ENCODE results near the gene GPLD1.

Gene GPLD1

DNA sequence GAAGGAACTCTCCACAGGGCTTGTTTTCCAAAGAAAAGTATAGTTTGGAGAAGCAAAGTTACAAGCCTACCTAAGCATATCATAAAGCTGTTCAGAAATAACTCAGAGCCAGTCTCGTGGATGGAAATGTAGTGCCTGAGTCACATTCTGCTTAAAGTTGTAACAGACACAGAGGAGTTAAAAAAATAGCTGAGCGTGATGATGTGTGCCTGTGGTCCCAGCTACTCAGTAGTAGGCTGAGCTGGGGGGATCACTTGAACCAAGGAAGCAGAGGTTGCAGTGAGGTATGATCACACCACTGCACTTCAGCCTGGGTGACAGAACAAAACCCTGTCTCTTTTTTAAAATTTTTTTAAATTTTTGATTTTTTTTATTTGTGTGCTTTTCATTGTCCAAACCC, 12.0 kb upstream of the GPLD1 start:
- no peak for DNase-seq (ENCODE audit: low read depth)

DNA sequence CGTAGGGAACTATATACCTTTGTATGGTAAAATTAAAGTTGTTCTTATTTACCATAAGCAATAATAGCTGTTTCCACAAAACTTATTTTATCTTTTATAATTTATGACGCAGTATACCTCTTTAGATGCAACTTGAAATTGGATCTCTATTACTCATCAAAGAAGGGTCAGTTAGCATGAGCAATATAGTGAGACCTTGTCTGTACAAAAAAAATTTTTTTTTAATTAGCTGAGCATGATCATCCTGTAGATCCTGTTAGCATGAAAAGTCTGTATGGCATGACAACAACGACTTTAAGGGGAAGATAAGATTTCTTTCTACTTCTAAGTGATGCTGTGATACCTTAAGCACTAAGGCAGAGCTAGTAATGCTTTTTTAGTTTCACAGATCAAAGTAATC, 11.3 kb upstream of the GPLD1 start:
- DNase-seq (ENCODE audit: low read depth) = no peak

DNA sequence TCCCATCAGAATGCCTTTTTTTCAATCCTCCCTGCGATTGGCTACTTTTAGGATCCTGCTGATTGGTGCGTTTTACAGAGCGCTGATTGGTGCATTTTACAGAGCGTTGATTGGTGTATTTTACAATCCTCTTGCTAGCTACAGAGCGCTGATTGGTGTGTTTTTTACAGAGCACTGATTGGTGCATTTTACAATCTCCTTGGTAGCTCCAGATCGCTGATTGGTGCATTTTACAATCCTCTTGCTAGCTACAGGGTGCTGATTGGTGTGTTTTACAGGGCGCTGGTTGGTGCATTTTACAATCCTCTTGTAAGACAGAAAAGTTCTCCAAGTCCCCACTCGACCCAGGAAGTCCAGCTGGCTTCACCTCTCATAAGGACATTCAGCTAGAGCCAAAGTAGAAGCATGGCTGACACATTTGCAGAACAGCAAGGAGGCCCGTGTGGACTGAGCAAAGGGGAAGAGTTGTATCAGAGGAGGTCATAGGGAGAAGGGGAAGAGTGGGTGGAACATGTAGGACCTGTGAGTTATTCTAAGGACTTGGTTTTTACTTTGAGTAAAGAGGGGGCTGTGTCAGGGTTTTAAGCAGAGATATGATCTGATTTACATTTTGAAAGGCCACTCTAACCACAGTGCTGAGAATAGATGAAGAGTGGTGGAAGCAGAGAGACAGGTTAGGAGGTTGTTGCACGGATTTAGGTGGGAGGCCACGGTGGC, 8.0 kb upstream of the GPLD1 start:
- no peak for DNase-seq (ENCODE audit: low read depth)

DNA sequence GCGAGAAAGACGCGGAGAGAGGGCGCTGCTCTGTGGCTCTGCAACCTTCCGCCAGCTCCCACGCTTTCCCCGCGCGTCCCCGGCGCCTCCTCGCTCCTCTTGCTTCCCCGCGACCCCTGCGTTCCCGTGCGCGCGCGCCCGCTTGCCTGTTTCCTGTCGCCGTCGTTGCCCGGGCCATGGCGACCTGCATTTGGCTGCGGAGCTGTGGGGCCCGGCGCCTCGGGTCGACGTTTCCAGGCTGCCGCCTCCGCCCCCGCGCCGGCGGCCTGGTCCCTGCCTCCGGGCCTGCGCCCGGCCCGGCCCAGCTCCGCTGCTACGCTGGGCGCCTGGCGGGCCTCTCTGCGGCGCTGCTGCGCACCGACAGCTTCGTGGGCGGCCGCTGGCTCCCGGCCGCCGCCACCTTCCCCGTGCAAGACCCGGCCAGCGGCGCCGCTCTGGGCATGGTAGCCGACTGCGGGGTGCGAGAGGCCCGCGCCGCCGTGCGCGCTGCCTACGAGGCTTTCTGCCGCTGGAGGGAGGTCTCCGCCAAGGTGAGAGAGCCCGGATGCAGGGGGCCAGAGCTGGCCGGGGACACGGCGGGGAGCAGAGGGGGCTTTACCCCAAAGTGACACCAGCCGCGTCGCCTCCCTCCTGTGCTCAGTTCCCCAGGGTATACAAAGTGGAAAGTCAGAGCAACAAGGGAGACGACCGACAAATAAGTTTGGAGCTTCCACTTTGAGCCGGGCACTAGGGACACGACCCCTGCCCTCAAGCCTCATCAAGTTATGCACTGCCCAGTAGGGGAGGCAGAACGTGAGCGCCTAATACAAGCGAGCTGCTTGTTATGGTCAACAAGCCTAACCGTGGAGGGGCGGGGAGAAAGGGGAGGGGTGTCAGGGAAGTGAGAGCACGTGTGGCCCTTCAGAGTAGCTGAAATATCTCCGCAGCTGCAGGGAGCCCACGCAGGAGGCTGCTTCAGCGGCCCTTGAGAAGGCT, 5.7 kb upstream of the GPLD1 start, which contains the start of gene ALDH5A1:
Gene ALDH5A1, plus strand, starts transcription at position 149 of the 975 bp plus-strand sequence. Its CDS starts 28 bp downstream, at position 177.
- DNase-seq (ENCODE audit: low read depth) = peak; percentile 72

DNA sequence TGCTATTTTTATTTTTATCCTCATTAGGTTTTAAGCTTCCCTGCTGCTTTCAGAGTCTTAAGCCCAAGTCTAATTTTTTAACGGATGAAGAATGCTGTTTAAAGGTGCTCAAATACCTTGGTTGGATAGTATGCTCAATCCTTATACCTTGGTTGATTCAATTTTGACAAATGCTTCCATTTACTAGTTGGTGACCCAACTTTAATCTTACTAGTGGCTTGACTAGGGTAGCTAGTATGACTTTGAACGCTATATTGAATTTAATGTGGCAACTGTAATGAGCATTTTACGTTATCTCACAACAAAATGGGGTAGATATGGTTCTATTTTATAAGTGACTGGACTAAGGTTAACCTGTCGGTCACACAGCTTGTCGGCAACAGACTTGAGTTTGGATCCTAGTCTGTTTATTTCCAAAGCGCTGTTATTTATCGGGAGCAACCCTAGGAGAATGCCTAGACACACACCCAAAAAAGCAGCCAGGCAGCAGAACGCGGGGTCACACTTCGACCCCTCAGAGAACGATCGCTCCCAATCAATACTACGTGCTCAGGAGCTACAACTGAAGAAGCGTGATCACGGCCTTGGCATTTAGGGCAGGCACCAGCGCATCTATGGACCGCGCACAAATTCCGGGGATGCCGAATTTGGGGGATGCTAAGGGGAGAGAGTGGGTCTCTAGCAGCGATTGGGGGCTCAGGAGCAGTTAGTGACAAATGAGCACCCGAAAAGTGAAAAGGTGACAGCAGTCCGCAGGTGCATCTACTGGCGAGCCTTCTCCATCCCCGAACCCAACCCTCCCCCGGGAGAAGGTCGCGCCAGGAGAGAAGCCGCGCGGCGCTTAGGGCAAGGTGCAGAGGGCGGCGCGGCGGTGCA, 4.8 kb upstream of the GPLD1 start:
- no peak for DNase-seq (ENCODE audit: low read depth)

DNA sequence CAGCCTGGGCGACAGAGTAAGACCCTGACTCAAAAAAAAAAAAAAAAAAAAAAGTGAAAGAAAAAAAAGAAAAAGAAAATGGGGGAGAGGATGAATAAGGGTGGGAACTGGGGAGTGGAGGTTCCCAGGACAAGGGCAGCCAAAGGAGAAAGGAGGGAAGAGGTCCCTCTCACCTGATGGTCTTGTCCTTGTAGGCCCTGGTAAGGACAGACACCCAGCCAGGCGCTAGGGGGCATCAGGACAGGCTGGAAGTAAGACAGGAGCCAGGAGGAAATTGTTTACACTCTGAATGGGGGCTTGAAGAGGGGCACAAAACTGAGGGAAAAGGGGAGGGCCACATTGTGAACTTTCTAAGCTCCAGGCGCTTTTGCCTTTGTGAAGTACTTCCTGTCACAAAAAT, 3.1 kb upstream of the GPLD1 start:
- no peak for DNase-seq (ENCODE audit: low read depth)

DNA sequence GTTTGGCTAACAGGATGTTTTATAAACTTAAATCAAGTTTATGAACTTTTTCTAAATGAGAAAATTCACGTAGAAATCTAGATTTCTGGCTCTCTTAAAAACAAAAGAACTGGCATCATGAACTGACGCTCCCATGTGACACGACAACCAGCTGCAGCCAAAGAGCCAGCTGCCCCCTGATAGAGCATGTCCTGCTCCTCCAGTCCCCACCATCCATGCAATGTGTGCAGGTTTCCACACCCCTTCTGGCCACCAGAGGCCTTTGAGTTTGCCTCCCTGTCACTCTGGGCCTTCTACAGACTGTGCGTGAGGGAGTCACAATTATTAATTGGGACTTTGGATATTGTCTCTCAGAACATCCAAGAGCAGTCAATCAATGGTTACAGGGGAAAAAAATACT, 1.6 kb upstream of the GPLD1 start:
- no peak for DNase-seq (ENCODE audit: low read depth)

DNA sequence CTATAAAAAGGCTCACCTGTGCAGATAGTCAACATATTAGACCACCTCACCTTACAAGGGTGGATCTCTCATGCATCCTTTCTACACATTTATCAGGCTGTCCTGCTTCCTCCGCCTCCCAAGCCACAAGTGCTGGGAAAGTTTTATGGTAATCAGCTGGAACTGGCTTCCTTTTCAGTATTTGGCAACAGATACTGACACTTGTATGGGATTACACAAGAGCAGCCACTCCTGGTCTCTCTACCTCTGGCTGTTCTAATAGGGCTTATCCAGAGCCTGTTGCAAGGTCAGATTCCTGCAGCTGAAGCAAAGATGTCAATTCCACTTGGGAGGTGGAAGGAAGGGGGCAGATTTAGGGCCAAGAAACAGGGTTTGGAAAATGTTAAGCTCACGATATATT, 503 bp upstream of the GPLD1 start:
- DNase-seq (ENCODE audit: low read depth) = no peak

DNA sequence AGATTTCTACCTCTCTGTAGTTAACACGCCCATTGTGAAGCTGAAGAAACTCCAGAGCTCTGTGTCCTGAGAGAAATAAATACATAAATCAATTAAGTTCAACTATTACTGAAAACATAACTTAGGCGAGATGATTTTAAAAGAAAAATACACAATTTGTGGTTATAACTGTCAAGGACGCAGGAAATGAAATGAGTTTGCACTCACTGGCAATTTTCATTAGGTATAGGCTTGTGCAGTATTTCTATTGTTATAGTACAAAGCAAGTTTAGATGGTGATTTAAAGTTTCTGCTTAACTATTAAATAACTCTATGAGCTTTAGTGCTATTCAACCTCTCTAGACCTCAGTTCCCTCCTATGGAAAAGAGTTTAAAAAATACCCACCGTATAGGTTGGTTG, 3.3 kb downstream of the GPLD1 start:
- no peak for DNase-seq (ENCODE audit: low read depth)

DNA sequence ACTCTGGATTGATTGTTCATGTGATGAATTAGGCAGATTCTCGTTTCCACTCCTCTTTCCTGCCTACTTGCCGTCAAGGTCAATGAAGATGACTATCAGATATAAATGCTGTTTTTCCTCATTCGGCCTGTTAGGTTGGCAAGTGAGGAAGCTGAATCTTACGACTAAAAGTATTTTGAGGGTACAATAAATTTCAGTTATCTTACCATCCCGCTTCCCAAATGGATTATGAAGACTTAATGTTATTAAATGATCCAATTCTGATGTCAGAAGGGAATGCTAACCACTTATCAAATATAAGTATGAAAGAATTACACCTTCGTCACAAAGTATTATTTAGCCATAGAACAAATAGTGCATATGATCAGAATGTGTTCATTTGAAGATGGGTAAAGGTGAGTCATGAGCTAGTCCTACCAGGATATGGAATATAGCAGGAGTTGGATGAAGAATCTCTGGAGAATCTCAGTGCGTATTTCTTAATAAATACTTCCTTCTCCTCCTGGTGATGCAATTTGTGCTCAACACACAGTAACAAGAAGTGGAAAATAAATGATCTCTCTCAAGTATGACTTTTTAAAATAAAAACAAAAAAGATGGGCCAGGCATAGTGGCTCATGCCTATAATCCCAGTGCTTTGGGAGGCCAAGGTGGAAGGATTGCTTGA, 4.6 kb downstream of the GPLD1 start:
- DNase-seq (ENCODE audit: low read depth) = no peak

DNA sequence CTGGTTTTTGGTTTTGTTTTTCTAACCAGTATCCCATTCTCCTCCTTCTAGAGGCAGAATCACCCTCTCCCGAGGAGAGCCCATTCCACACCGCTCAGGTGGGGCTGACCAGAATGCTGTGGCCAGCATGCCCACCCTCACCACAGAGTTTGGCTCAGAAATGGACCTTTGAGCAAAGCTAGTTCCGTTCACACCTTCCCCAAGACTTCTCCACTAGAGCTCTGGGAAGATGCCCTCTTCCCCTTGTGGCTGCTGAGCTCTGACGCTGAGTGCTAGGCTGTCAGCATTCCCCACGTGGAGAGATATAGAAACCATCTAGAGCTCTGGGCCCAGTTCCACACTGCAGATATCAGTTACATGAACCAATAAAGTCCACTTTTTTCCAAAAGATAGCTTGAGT, 7.9 kb downstream of the GPLD1 start:
- DNase-seq (ENCODE audit: low read depth) = no peak

DNA sequence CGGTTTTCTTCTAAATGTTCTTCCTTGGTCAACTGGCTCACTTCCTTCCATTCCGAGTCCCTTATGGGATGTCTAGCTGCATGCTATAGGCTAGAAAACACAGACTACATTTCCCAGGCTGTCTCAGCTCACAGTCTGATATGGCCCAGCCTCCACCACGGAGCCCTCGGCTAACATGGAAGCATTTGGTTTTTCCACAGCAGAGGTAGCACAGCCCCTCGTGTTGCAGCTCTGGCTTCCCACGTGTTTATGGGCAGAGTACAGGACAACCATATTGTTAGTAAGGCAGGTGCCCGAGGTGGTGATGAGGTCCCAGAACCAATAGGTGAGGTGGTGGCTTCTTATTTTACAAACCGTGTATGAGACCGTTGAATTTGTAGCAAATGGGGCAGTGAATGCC, 8.7 kb downstream of the GPLD1 start:
- DNase-seq (ENCODE audit: low read depth) = no peak

DNA sequence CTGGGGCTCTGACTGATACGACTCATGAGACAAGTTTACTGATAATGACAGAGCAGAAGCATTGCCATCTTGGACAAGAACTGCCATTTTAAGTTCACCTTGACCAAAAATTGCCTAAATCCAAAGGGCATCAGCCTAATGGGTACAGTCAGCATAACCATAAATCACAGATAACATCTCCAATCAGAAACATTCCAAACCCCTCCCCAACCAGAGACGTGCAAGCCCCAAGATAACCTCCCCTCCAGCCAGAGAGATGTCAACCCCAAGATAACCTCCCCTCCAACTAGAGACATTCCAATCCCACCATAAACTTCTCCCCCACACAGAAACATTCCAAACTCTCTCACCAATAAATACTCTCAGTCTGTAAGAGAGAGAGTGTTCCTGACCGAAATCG, 10.5 kb downstream of the GPLD1 start:
- DNase-seq (ENCODE audit: low read depth) = no peak

DNA sequence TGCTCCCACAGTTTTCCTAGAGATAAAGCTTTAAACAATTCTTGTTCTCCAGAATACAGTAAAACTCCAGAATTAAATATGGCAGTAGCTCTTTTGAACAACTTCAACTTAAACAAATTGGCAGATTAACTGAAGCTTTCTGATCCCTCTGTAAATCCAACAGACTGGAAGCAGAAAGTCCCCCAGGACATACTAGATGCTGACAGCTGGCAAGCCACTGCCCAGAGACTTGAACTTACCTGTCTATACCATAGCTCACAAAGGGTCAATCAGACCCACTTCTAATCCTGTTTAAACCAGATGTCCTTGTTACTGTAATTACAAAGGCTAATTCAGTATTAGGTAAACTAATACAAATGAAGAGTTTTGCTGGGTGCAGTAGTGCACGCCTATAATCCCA, 12.3 kb downstream of the GPLD1 start:
- DNase-seq (ENCODE audit: low read depth) = no peak

DNA sequence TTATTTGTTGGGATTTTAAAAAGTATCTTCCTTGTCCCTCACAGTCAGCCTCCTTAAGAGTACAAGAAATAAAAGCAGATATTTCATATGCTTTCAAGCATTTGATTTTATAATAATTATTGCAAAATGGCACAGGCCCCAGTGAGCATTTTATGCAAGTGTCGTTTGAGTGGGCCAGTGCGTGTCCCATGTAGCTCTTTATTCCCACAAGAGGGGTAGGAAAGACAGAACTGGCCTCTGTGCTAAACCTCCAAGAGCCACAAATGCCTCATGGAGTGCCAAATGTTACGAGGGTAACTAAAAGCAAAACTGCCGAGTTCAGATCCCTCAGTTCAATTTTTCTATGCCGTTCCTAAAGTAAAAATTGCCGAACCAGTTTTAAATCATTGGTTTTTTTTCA, 12.7 kb downstream of the GPLD1 start:
- no peak for DNase-seq (ENCODE audit: low read depth)

DNA sequence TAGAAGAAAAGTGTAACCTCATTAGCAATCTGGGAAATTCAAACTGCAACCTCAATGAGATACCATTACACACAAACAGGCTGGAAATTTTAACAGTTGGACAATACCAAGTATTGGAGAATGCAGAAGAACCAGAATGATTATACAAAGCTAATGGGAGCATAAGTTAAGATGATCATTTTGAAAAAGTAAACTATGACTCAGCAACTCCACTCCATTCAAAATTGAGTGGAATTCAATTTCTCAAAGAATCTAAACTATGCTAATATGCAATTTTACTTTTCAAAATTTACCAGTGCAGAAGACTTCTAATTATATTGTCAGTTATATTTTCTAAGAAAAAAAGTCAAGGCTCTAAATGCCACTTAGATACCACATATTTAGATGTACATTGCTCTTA, 17.2 kb downstream of the GPLD1 start:
- no peak for DNase-seq (ENCODE audit: low read depth)

DNA sequence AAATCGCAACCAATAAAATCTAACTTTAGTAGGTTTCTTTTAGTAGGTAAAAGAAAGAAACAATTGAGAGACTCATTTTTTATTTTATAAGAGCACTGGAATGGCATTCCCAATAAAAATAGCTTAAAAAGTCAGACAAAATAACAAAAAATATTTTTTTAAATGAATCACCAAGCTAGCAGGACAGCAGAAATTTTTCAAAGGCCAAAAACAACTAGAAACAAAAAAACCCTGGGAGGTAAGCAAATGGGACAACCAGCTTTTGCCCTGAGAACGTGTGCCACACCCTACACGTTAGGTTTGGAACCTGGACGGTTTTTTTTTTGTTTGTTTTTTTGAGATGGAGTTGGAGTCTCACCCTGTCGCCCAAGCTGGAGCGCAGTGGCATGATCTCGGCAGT, 19.6 kb downstream of the GPLD1 start:
- no peak for DNase-seq (ENCODE audit: low read depth)

DNA sequence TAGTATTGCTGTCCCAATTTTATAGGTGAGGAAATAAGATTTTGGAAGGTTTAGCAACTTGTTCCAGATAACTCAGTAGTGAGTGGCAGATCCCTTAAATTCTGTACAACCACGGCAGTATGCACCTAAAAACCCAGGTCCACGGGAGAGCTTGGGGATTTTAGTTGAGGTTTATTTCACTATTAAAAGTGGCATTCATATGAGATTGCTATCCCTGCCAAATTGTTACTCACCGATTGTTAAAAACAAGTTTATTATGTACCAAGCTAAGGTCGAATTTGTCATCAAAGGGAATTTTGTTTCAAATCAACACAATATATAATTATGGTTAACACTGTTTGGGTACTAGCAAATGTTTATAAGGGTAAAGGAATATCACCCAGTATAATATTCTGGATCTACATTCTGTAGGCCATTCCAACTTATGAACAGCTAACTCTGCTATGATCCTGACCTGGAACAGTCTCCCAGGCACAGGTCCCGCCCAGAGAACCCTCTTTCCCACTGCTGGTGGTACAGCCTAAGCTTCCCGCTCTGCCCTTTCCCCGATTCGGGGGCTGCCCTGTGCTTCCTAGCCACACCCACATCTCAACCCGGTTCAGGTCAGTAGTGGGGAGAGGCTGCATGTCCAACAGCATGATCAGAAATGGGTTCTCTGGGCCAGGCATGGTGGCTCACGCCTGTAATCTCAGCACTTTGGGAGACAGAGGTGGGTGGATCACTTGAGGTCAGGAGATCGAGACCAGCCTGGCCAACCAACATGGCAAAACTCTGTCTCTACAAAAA, 24.9 kb downstream of the GPLD1 start:
- no peak for DNase-seq (ENCODE audit: low read depth)

DNA sequence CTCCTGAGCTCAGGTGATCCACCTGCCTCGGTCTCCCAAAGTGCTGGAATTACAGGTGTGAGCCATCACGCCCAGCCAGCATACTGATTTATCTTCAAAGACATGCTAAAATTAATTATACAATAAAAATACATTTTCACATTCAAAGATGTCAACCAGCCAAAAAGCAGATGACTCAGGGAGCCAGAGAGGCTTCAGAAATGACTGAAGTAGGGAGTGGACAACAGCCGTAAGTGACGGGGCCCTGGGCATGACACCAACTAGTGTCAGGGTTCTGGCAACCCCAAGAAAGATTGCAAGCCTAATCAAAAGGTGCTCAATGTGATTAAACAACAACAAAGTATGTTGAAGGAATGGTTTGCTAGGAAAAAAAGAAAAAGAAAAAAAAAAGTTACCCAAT, 28.4 kb downstream of the GPLD1 start:
- DNase-seq (ENCODE audit: low read depth) = no peak

DNA sequence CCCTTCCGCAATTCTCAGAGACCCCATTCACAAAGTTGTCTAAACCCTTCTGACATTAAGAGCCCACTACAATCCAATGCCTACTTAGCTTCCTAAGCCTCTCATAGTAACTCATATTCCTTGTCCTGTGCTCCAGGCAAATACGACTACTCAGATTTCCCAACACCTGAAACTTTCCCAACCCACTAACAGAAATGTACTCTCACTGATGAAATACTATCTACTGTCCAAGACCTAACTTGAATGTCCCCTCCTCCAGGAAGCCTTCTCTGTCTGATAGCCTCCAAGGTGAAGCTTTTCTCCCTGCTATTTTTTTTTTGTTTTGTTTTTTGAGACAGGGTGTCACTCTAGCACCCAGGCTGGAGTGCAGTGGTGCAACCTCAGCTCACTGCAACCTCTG, 30.4 kb downstream of the GPLD1 start:
- no peak for DNase-seq (ENCODE audit: low read depth)

DNA sequence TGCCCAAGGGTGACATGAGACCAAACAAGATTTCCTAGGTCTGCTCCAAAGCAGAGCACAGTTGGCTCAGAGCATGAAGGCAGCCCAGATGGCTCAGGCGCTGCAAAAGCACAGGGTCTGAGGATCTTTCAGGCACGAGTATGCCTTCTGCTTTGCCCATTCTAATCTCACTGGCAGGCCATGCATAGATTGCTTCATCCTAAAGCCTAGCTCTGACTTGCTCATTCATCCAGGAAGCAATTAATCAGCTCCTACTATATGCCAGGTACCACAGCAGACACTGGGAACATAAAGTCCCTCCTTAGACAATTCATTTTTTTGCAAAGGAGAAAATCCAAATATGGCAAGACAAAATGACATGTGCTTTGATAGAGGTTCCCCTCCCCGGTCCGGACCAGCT, 31.2 kb downstream of the GPLD1 start:
- DNase-seq (ENCODE audit: low read depth) = no peak

All from activated T-helper 1 cell treated with Interleukin-2 at 50 U/mL for 16 hours (primary cell).